ENCODE data around the gene KRTAP5-4. TPM values are rescaled to one million over a fixed set of nuclear protein-coding genes. Genes with fewer than 3 reads are reported as not detected.

Gene KRTAP5-4
- total RNA-seq, 2 donors from 2014 or later: not detected

DNA sequence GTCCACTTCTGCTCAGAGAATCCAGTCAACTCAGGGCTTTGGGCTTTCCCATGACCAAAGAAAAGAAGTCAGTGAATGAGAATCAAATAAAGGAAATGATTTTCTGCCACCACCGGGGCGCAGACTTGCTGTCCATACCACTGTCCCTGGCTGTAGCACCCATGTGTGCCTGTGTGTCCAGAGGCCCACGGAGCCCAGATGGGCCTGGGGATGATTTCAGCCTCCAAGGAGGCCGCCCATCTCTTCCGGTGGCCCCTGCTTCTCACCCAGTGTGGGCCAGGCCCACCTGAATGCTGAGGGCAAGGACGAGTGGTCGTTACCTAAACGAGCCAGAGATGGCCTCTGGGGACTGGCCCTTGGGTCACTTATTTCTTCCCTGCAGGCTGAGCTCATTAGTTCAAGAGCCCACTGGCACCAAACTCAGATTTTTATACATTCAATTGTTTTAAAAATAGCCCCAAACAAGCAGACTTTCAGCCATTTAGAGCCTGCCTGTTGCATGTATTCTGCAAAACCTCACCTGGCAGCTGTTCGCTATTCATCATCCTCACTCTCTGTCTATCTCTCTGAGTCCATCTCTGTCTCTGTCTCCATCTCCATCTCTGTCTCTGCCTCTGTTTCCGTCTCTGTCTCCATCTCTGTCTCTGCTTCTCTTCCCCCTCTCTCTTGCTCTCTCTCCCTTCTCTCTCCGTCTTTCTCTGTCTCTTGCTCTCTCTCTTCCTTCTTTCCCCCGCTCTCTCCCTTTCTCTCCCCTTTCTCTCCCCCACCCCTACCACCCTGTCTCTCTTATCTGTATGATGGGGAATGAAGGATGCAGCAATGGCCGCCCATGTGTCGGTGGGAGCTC is 31.8 kb upstream of the KRTAP5-4 start:
- Histone ChIP-seq H3K9me3 (no peaks in the 10 kb centered on the region), H3K36me3 (no peaks in the 10 kb centered on the region), H3K27ac (no peak overlapping the region), H3K27me3 (no peaks in the 10 kb centered on the region), H3K4me1 (no peaks in the 10 kb centered on the region), H3K4me3 (no peak overlapping the region)
- TF ChIP-seq, protein P1, sequence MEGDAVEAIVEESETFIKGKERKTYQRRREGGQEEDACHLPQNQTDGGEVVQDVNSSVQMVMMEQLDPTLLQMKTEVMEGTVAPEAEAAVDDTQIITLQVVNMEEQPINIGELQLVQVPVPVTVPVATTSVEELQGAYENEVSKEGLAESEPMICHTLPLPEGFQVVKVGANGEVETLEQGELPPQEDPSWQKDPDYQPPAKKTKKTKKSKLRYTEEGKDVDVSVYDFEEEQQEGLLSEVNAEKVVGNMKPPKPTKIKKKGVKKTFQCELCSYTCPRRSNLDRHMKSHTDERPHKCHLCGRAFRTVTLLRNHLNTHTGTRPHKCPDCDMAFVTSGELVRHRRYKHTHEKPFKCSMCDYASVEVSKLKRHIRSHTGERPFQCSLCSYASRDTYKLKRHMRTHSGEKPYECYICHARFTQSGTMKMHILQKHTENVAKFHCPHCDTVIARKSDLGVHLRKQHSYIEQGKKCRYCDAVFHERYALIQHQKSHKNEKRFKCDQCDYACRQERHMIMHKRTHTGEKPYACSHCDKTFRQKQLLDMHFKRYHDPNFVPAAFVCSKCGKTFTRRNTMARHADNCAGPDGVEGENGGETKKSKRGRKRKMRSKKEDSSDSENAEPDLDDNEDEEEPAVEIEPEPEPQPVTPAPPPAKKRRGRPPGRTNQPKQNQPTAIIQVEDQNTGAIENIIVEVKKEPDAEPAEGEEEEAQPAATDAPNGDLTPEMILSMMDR (IDR thresholded peaks at IDR 0.05): no peak
- no peak for DNase-seq (ENCODE audit: low spot score)

DNA sequence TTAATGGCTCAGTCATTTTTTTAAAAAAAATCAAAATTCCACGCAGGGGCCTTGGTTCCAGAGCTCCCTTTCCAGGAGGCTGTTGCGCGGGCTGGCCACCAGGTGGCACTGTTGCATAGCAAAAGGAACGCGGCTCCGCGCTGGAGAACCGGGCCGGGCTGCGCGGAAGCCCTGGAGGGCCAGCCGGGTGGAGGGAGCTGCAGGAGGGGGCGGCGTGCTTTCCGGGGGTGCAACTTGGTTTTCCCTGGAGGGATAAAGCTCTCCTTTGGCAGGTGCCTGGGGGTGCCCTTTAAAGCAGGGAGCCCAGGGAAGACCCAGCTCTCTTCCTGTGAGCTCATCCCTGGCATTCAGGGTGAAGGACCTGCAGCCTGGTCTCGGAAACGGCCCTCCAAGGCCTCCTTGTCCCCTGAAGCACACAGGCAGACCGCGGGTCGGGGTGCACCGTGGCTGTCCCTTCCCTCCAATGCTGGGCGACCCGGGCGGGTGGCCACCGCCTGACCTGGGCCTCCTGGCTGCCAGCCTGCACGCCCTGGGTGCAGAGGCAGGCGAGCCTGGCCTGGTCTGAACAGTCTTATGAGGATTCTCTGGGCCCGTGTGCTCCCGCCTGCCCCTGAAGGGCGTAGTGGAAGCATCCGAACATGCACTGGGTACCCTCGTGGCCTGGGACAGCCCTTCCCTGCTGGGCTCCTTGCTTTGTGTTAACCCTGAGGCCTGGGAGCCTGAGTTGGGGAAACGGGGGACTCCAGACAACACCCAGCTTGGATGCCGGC is 31.0 kb upstream of the KRTAP5-4 start:
- TF ChIP-seq, protein P1 (IDR thresholded peaks at IDR 0.05): peak; percentile 95 to 99
- Histone ChIP-seq H3K27ac (no peak overlapping the region), H3K4me1 (no peaks in the 10 kb centered on the region), H3K9me3 (no peaks in the 10 kb centered on the region), H3K4me3 (no peak overlapping the region), H3K27me3 (no peaks in the 10 kb centered on the region), H3K36me3 (no peaks in the 10 kb centered on the region)
- DNase-seq (ENCODE audit: low spot score): peak; percentile 72

DNA sequence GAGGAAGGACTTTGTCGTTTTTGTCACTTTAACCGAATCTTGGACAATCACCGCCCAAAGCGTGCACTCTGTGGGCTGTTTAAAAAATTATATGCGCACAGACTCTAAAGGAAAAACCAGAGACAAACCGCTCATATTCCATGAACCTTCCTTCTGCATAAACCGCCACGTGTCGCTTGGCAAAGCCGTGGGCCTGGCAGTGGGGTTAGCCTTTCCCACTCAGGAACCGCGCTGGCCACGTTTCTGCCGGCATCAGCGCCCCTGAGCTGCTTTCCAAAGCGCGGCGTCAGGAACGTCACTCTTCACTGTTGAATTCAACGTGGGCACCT is 30.5 kb upstream of the KRTAP5-4 start:
- Histone ChIP-seq H3K4me1 (no peaks in the 10 kb centered on the region), H3K9me3 (no peaks in the 10 kb centered on the region), H3K4me3 (no peak overlapping the region), H3K27ac (no peak overlapping the region), H3K27me3 (no peaks in the 10 kb centered on the region), H3K36me3 (no peaks in the 10 kb centered on the region)
- TF ChIP-seq, protein P1 (IDR thresholded peaks at IDR 0.05): no peak
- no peak for DNase-seq (ENCODE audit: low spot score)

DNA sequence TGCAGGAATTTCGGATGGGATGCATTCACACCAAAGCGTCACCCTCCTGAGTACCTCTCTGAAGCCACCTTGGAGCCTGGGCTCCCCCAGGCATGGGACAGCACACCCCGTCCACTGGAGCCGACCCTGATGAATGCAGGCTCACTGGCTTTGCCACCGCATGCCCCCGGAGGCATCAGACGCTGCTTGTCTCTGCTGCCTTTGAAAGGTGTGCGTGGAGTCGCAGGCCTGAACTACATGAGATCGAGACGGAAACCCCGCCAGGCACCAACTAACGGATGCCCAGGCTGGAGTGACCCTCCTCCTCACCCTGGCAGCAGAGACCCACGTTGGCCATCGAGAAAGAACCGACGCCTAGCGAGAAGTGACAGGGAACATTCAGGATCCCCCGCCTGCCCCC is 30.1 kb upstream of the KRTAP5-4 start:
- no peak overlapping the region for H3K4me3 ChIP-seq
- H3K36me3 ChIP-seq: no peaks in the 10 kb centered on the region
- H3K4me1 ChIP-seq: no peaks in the 10 kb centered on the region
- no peaks in the 10 kb centered on the region for H3K9me3 ChIP-seq
- TF ChIP-seq, protein P1 (IDR thresholded peaks at IDR 0.05): no peak
- DNase-seq (ENCODE audit: low spot score): no peak
- H3K27ac ChIP-seq: no peak overlapping the region
- H3K27me3 ChIP-seq: no peaks in the 10 kb centered on the region

DNA sequence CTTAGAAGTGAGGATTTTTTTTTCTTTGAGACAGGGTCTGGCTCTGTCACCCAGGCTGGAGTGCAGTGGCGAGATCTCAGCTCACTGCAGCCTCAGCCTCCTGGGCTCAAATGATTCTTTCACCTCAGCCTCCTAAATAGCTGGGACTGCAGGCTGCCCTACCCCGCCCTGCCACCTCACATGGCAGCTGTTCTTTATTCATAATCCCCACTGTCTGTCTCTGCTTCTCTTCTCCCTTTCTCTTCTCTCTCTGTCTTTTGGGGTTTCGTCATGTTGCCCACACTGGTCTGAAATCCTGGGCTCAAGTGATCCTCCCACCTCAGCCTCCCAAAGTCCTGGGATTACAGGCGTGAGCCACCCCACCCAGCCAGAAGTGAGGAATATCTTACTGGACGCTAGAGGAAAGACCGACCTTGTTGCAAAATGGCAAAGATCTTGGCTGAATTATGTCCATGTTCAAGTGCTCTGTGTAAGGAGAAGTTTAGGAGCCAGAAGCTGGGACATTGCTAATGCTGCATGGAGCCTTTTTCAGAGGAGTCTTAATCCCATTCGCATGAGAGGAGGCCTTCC is 29.6 kb upstream of the KRTAP5-4 start:
- Histone ChIP-seq H3K9me3 (no peaks in the 10 kb centered on the region), H3K36me3 (no peaks in the 10 kb centered on the region), H3K27me3 (no peaks in the 10 kb centered on the region), H3K4me3 (no peak overlapping the region), H3K27ac (no peak overlapping the region), H3K4me1 (no peaks in the 10 kb centered on the region)
- DNase-seq (ENCODE audit: low spot score): no peak
- TF ChIP-seq, protein P1 (IDR thresholded peaks at IDR 0.05): no peak

Measured in right atrium auricular region (tissue), 2 donors.